Ishikawa (cell line): ENCODE measurements around the gene SPATA6L.

Experiments used
- CEBPB ChIP-seq: IDR thresholded peaks from 2 replicates; pipeline ENCODE4 v1.6.1; 2012
- CREB1 ChIP-seq: IDR thresholded peaks from 2 replicates; pipeline ENCODE4 v1.6.1; 2012; ENCODE audit warnings: low read depth
- EGR1 ChIP-seq: IDR thresholded peaks from 2 replicates; pipeline ENCODE4 v1.6.1; 2012
- EP300 ChIP-seq: IDR thresholded peaks from 2 replicates; pipeline ENCODE4 v1.6.1; 2012; ENCODE audit warnings: borderline replicate concordance
- FOXM1 ChIP-seq: IDR thresholded peaks from 2 replicates; pipeline ENCODE4 v1.6.1; 2012; ENCODE audit warnings: low read depth, borderline replicate concordance
- MAX ChIP-seq: IDR thresholded peaks from 2 replicates; pipeline ENCODE4 v1.6.1; 2012
- NFIC ChIP-seq: IDR thresholded peaks from 2 replicates; pipeline ENCODE4 v1.6.1; 2012
- RAD21 ChIP-seq: IDR thresholded peaks from 2 replicates; pipeline ENCODE4 v1.6.1; 2012; ENCODE audit warnings: low read depth
- REST ChIP-seq: IDR thresholded peaks from 2 replicates; pipeline ENCODE4 v1.6.1; 2012; ENCODE audit warnings: low read depth, mild to moderate bottlenecking
- TAF1 ChIP-seq: IDR thresholded peaks from 2 replicates; pipeline ENCODE4 v1.6.1; 2012; ENCODE audit warnings: low read depth, mild to moderate bottlenecking
- TCF12 ChIP-seq: IDR thresholded peaks from 2 replicates; pipeline ENCODE4 v1.6.1; 2012; ENCODE audit warnings: low read depth
- TEAD4 ChIP-seq: IDR thresholded peaks from 2 replicates; pipeline ENCODE4 v1.6.1; 2012
- USF1 ChIP-seq: IDR thresholded peaks from 2 replicates; pipeline ENCODE4 v1.6.1; 2012
- YY1 ChIP-seq: IDR thresholded peaks from 2 replicates; pipeline ENCODE4 v1.6.1; 2012; ENCODE audit warnings: low read depth
- ZBTB7A ChIP-seq: IDR thresholded peaks from 2 replicates; pipeline ENCODE4 v1.6.1; 2012; ENCODE audit warnings: low read depth

Gene SPATA6L

GRCh38 chr9:4594994-4595393 is 71.3 kb downstream of the SPATA6L start:
- TF ChIP-seq YY1: no peak
- TF ChIP-seq ZBTB7A: no peak
- no peak for TF ChIP-seq EGR1
- no peak for TF ChIP-seq FOXM1
- TF ChIP-seq CREB1: no peak
- no peak for TF ChIP-seq RAD21
- TF ChIP-seq CEBPB: no peak
- no peak for TF ChIP-seq USF1
- TF ChIP-seq REST: no peak
- no peak for TF ChIP-seq TEAD4

GRCh38 chr9:4594545-4594944 is 71.7 kb downstream of the SPATA6L start:
- TF ChIP-seq FOXM1: no peak
- no peak for TF ChIP-seq EGR1
- no peak for TF ChIP-seq MAX
- TF ChIP-seq USF1: no peak

GRCh38 chr9:4592886-4593285 is 73.4 kb downstream of the SPATA6L start:
- TF ChIP-seq MAX (no peak), CREB1 (no peak), NFIC (no peak), RAD21 (no peak), TCF12 (no peak), ZBTB7A (no peak)

- TF ChIP-seq TAF1: no peak
These were observed 74.0 kb downstream of the SPATA6L start for GRCh38 chr9:4592295-4592694.

GRCh38 chr9:4591123-4591500 is 75.2 kb downstream of the SPATA6L start:
- TF ChIP-seq MAX: no peak
- no peak for TF ChIP-seq CREB1
- no peak for TF ChIP-seq TEAD4
- no peak for TF ChIP-seq NFIC
- no peak for TF ChIP-seq USF1
- no peak for TF ChIP-seq ZBTB7A
- TF ChIP-seq RAD21: no peak
- no peak for TF ChIP-seq YY1
- no peak for TF ChIP-seq EP300
- TF ChIP-seq REST: no peak
- TF ChIP-seq TCF12: no peak
- TF ChIP-seq TAF1: no peak
- no peak for TF ChIP-seq CEBPB
- TF ChIP-seq FOXM1: no peak
- no peak for TF ChIP-seq EGR1

GRCh38 chr9:4590430-4591122 is 75.7 kb downstream of the SPATA6L start:
- TF ChIP-seq TAF1: no peak
- no peak for TF ChIP-seq RAD21
- no peak for TF ChIP-seq TEAD4
- no peak for TF ChIP-seq NFIC
